GM23338 (cell line): ENCODE data around the gene ISCA1. TPM values are rescaled to one million over a fixed set of nuclear protein-coding genes. Genes with fewer than 3 reads are reported as not detected.

ENCODE experiments used
- ATAC-seq: fragments of 200-7000 bp; cut with Tn5 transposase; 3 replicates; pipeline ENCODE4 v1.9.1; 2020
- DNase-seq: peaks from one replicate; pipeline ENCODE4 v3.0.0-alpha.2; 2015; ENCODE audit warnings: low spot score
- H2AFZ ChIP-seq: fragments of 200-600 bp; sonication (generic); 2 replicates; pipeline ENCODE4 v1.8.0; 2016; ENCODE audit warnings: antibody characterized with exemption, mild to moderate bottlenecking, moderate library complexity
- H3F3A ChIP-seq: fragments of 200-600 bp; sonication (generic); replicated peaks from 2 replicates; pipeline ENCODE4 v1.8.0; 2017; ENCODE audit warnings: antibody characterized with exemption, mixed run types, low read depth
- H3K27ac ChIP-seq: fragments of 200-600 bp; sonication (generic); 2 replicates; pipeline ENCODE4 v1.6.1; 2016; ENCODE audit warnings: low read depth
- H3K27me3 ChIP-seq: fragments of 200-600 bp; sonication (generic); 2 replicates; pipeline ENCODE4 v1.8.0; 2016; ENCODE audit warnings: mild to moderate bottlenecking, mixed run types, moderate library complexity; ENCODE audit not compliant: insufficient read depth
- H3K36me3 ChIP-seq: fragments of 200-600 bp; sonication (generic); 2 replicates; pipeline ENCODE4 v1.8.0; 2016; ENCODE audit warnings: mild to moderate bottlenecking; ENCODE audit not compliant: insufficient read depth
- H3K4me1 ChIP-seq: fragments of 200-600 bp; sonication (generic); 2 replicates; pipeline ENCODE4 v1.8.0; 2016; ENCODE audit warnings: mild to moderate bottlenecking, moderate library complexity; ENCODE audit not compliant: insufficient read depth
- H3K4me2 ChIP-seq: fragments of 200-600 bp; sonication (generic); 2 replicates; pipeline ENCODE4 v1.7.1; 2017; ENCODE audit warnings: mixed run types
- H3K4me3 ChIP-seq: fragments of 200-600 bp; sonication (generic); 2 replicates; pipeline ENCODE4 v1.6.1; 2016; ENCODE audit warnings: mixed run types
- H3K79me2 ChIP-seq: fragments of 200-600 bp; sonication (generic); replicated peaks from 2 replicates; pipeline ENCODE4 v1.8.0; 2017; ENCODE audit warnings: mild to moderate bottlenecking; ENCODE audit not compliant: insufficient read depth
- H3K9me2 ChIP-seq: fragments of 200-600 bp; sonication (generic); 2 replicates; pipeline ENCODE4 v1.8.0; 2017; ENCODE audit not compliant: insufficient read depth
- H4K20me1 ChIP-seq: fragments of 200-600 bp; sonication (generic); replicated peaks from 2 replicates; pipeline ENCODE4 v1.8.0; 2017; ENCODE audit warnings: mild to moderate bottlenecking; ENCODE audit not compliant: insufficient read depth
- H3K27ac Mint-ChIP-seq: 2 replicates; pipeline ENCODE4 v1.8.0; 2020; ENCODE audit warnings: inconsistent platforms, mild to moderate bottlenecking, moderate library complexity, mixed read lengths
- H3K27me3 Mint-ChIP-seq: 3 replicates; pipeline ENCODE4 v1.8.0; 2022; ENCODE audit warnings: low read depth, mild to moderate bottlenecking, moderate library complexity, mixed read lengths, inconsistent platforms; ENCODE audit not compliant: insufficient read depth, poor library complexity
- H3K36me3 Mint-ChIP-seq: 3 replicates; pipeline ENCODE4 v1.8.0; 2021; ENCODE audit warnings: low read depth, mild to moderate bottlenecking, inconsistent platforms, moderate library complexity, mixed read lengths
- H3K4me1 Mint-ChIP-seq: 3 replicates; pipeline ENCODE4 v1.8.0; 2020; ENCODE audit warnings: mild to moderate bottlenecking, inconsistent platforms, mixed read lengths
- H3K4me3 Mint-ChIP-seq: 3 replicates; pipeline ENCODE4 v1.8.0; 2021; ENCODE audit warnings: moderate library complexity, mild to moderate bottlenecking, inconsistent platforms, mixed read lengths
- H3K9me3 Mint-ChIP-seq: 3 replicates; pipeline ENCODE4 v1.8.0; 2020; ENCODE audit warnings: moderate library complexity, mild to moderate bottlenecking, inconsistent platforms, mixed read lengths
- CREB1 ChIP-seq: fragments of 250-450 bp; sonication (Bioruptor Pico); IDR thresholded peaks from 2 replicates; pipeline ENCODE4 v1.5.0; 2020; ENCODE audit warnings: low read depth, mild to moderate bottlenecking, moderate library complexity
- CTCF ChIP-seq, 2 experiments: fragments of 200-600 bp in 1 of 2; sonication (generic) in 1 of 2; conservative IDR thresholded peaks; 2 replicates each; pipeline versions ENCODE4 v1.5.1 to v1.6.1; 2016 to 2017; ENCODE audit warnings: antibody characterized with exemption in 2 of 2, low read depth in 2 of 2, mild to moderate bottlenecking in 2 of 2, moderate library complexity in 1 of 2
- ETS1 ChIP-seq: IDR thresholded peaks from 2 replicates; pipeline ENCODE4 v1.6.1; 2016; ENCODE audit warnings: antibody characterized with exemption
- EZH2 ChIP-seq: fragments of 200-600 bp; sonication (generic); IDR thresholded peaks from one replicate; pipeline ENCODE4 v1.8.0; 2017; ENCODE audit warnings: antibody characterized with exemption, mild to moderate bottlenecking, low read depth; ENCODE audit not compliant: unreplicated experiment
- JUNB ChIP-seq: IDR thresholded peaks from one replicate; pipeline ENCODE4 v1.6.1; 2016; ENCODE audit warnings: antibody characterized with exemption; ENCODE audit not compliant: unreplicated experiment
- NANOG ChIP-seq: IDR thresholded peaks from 2 replicates; pipeline ENCODE4 v1.6.1; 2016; ENCODE audit warnings: antibody characterized with exemption, borderline replicate concordance
- ZNF114 ChIP-seq: fragments of 250-450 bp; sonication (Bioruptor Pico); IDR thresholded peaks from 2 replicates; pipeline ENCODE4 v1.5.0; 2020; ENCODE audit warnings: mild to moderate bottlenecking, moderate library complexity
- ZNF331 ChIP-seq: fragments of 250-450 bp; sonication (Bioruptor Pico); IDR thresholded peaks from 2 replicates; pipeline ENCODE4 v1.5.0; 2020; ENCODE audit warnings: low read depth, mild to moderate bottlenecking, moderate library complexity
- ZNF462 ChIP-seq: fragments of 250-450 bp; sonication (Bioruptor Pico); IDR thresholded peaks from 2 replicates; pipeline ENCODE4 v1.5.0; 2020; ENCODE audit warnings: mild to moderate bottlenecking, moderate library complexity
- polyA plus RNA-seq: library from polyadenylated mRNA; unstranded; fragments of >200 nt; fragmentation: Nextera tagmentation; extraction: Ambion mirVana; gene quantifications from 2 replicates; pipeline ENCODE4 v1.2.1, GENCODE V29; 2016
- total RNA-seq: library from RNA; depleted of rRNA; stranded (reverse); fragments of >200 nt; shearing (Covaris generic); gene quantifications from 2 replicates; pipeline ENCODE4 v1.2.3, GENCODE V29; 2014

Gene ISCA1
- total and polyA plus RNA-seq, 2 experiments from 2014 or later, result 54.9 to 61.0 TPM

GRCh38 chr9:86257391-86257790, 24.9 kb downstream of the ISCA1 start:
- Histone ChIP-seq H3K79me2 (no peaks in the 10 kb centered on the region), H3K4me3 (no peak overlapping the region), H3K9me2 (no peaks in the 10 kb centered on the region), H3K4me2 (no peak overlapping the region), H3K27ac (no peak overlapping the region), H3K4me1 (no peaks in the 10 kb centered on the region), H3K36me3 (peaks cover 4% of the 10 kb centered on the region; the same call in 1 of the 2 replicates), H3K27me3 (no peaks in the 10 kb centered on the region), H3F3A (0 out of 2 replicates have a peak, but pooled peaks cover 2% of the 10 kb centered on the region), H2AFZ (no peak overlapping the region), H4K20me1 (no peaks in the 10 kb centered on the region)
- TF ChIP-seq NANOG, result no peak
- TF ChIP-seq ETS1, result no peak
- no peak for TF ChIP-seq ZNF462 (CRISPR knock-in tag)
- TF ChIP-seq ZNF114 (CRISPR knock-in tag), result no peak
- no peak for TF ChIP-seq JUNB
- no peak for TF ChIP-seq ZNF331
- no peak for TF ChIP-seq CREB1 (CRISPR knock-in tag)
- TF ChIP-seq EZH2, result no peak
- no peak for TF ChIP-seq CTCF (conservative IDR thresholded peaks at IDR 0.05; ENCODE audit: low read depth in 2 of 2)
- peaks cover 9% of the 10 kb centered on the region; the same call in 2 of the 3 replicates for H3K36me3 Mint-ChIP-seq
- H3K27me3 Mint-ChIP-seq, result no peaks in the 10 kb centered on the region
- no peak overlapping the region for H3K4me3 Mint-ChIP-seq
- DNase-seq, result no peak
- H3K27ac Mint-ChIP-seq, result no peak overlapping the region
- ATAC-seq, result no peak
- peaks cover 18% of the 10 kb centered on the region; the same call in 2 of the 3 replicates for H3K9me3 Mint-ChIP-seq
- H3K4me1 Mint-ChIP-seq, result no peaks in the 10 kb centered on the region
